ENCODE results near the gene AFTPH.

DNA sequence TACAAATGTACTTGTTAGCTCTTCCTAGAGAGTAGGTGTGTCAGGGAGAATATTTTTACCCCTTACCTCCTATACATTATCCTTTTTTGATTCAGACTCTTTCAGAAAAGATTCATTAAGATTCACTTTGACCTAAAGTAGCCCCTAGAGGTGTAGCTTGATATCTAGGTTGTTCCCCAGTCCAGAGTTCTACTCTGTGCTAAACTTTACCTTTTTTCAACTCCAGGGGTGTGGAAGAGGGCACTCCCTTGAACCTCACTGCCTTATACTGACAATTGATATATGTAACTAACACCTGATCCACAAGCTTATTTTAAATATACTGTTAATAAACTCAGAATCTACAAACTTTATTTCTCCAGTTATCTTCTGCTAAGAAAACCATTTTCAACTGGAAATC, 30.0 kb downstream of the AFTPH start:
- TF ChIP-seq ZNF232 (CRISPR knock-in tag; IDR thresholded peaks at IDR 0.05) = no peak
- no peak for TF ChIP-seq ERF (CRISPR knock-in tag; IDR thresholded peaks at IDR 0.05)
- no peak for TF ChIP-seq KAT2B (IDR thresholded peaks at IDR 0.05; ENCODE audit: low read depth, low read length)
- TF ChIP-seq CSDE1 (IDR thresholded peaks at IDR 0.05) = no peak
- TF ChIP-seq CTCF (IDR thresholded peaks at IDR 0.05 in 2 of 3, conservative IDR thresholded peaks at IDR 0.05 in 1 of 3; ENCODE audit: insufficient read depth in 2 of 3, low read depth in 1 of 3, low read length in 3 of 3) = no peak
- TF ChIP-seq, protein P1, sequence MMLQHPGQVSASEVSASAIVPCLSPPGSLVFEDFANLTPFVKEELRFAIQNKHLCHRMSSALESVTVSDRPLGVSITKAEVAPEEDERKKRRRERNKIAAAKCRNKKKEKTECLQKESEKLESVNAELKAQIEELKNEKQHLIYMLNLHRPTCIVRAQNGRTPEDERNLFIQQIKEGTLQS (IDR thresholded peaks at IDR 0.05) = no peak
- TF ChIP-seq, protein P1 (CRISPR knock-in tag; conservative IDR thresholded peaks at IDR 0.05) = no peak
- TF ChIP-seq EZH2 (IDR thresholded peaks at IDR 0.05; ENCODE audit: borderline replicate concordance, low read depth, low read length) = no peak
- no peak for TF ChIP-seq FOXJ2 (tag; IDR thresholded peaks at IDR 0.05)
- TF ChIP-seq MNT (conservative IDR thresholded peaks at IDR 0.05) = no peak
- TF ChIP-seq BACH1 (tag; IDR thresholded peaks at IDR 0.05) = no peak
- no peak for TF ChIP-seq RHOXF2B (CRISPR knock-in tag; conservative IDR thresholded peaks at IDR 0.05)
- no peak for TF ChIP-seq ZBTB8A (IDR thresholded peaks at IDR 0.05; ENCODE audit: partially characterized antibody)
- no peak for TF ChIP-seq RBFOX2 (IDR thresholded peaks at IDR 0.05; ENCODE audit: low read depth, low read length)
- TF ChIP-seq HES1 (IDR thresholded peaks at IDR 0.05; ENCODE audit: low read depth) = no peak

All from K562 (cell line).